Measurements from ENCODE around the gene POLR3H.
A peak's percentile ranks its signal among the peaks of the same experiment; 100 is the strongest.

POLR3H gene

DNA sequence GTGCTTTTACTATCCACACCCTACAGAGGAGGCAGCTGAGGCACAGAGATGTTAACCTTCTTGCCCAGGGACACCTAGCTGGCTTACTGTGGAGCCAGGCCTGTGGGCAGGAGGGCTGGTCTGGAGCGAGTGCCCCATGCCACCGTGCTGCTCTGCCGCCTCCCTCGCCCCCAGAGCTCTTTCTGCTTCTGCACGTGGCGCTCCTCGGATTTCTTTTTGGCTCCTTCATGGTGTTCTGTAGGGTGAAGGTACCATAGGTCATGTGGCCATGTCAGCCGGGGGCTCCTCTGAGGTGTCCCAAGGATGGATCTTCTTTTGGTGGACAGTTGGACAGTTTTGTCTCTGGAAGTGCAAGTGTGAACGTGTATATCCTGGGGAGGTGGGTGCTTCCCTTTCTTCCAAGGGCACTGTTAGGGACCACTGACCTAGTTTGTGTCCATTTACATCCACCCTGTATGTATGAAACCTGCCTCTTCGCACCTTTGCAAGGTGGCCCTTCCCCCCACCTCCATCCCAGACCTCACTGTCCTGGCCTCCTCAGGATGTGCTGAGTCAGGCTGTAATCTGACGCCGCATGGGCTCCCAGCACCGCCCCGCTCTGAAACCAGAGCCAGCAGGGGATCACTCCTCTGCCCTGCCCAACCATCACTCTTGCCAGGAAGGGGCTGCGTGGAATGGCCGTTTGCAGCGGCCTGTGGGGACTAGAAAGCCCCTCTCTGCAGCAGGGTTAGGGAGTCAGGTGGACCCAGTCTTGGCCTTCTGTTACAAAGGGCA, 31.7 kb downstream of the POLR3H start (continued):
- 0 out of 2 replicates have a peak, but pooled peaks have one; percentile 15 for TF ChIP-seq ZNF660 (tag by site-specific recombination; IDR thresholded peaks at IDR 0.05)
- no peak for TF ChIP-seq ZNF514 (tag by site-specific recombination; IDR thresholded peaks at IDR 0.05)
- 0 out of 2 replicates have a peak, but pooled peaks have one; percentile 58 for TF ChIP-seq TRIM28 (IDR thresholded peaks at IDR 0.05; ENCODE audit: borderline replicate concordance, low read length)
- 0 out of 2 replicates have a peak, but pooled peaks have one; percentile 57 for TF ChIP-seq ZNF561 (tag by site-specific recombination; IDR thresholded peaks at IDR 0.05; ENCODE audit: borderline replicate concordance)
- no peak for TF ChIP-seq ZNF302 (tag by site-specific recombination; IDR thresholded peaks at IDR 0.05; ENCODE audit: low read depth)
- no peak for TF ChIP-seq ZNF501 (tag by site-specific recombination; IDR thresholded peaks at IDR 0.05)
- peak; percentile 87 for TF ChIP-seq IKZF3 (tag by site-specific recombination; IDR thresholded peaks at IDR 0.05)
- no peak for TF ChIP-seq ZNF544 (tag by site-specific recombination; IDR thresholded peaks at IDR 0.05)
- peak; percentile 65; the same call in 1 of the 2 replicates for TF ChIP-seq ZNF366 (tag by site-specific recombination; conservative IDR thresholded peaks at IDR 0.05)
- no peak for TF ChIP-seq ZBTB21 (tag by site-specific recombination; IDR thresholded peaks at IDR 0.05)
- no peak for TF ChIP-seq ZNF623 (tag by site-specific recombination; IDR thresholded peaks at IDR 0.05)
- TF ChIP-seq, protein P1, sequence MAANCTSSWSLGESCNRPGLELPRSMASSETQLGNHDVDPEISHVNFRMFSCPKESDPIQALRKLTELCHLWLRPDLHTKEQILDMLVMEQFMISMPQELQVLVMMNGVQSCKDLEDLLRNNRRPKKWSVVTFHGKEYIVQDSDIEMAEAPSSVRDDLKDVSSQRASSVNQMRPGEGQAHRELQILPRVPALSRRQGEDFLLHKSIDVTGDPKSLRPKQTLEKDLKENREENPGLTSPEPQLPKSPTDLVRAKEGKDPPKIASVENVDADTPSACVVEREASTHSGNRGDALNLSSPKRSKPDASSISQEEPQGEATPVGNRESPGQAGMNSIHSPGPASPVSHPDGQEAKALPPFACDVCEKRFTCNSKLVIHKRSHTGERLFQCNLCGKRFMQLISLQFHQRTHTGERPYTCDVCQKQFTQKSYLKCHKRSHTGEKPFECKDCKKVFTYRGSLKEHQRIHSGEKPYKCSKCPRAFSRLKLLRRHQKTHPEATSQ (tag by site-specific recombination; IDR thresholded peaks at IDR 0.05): no peak
- no peak for TF ChIP-seq ZNF529 (tag by site-specific recombination; IDR thresholded peaks at IDR 0.05; ENCODE audit: insufficient replicate concordance)
- TF ChIP-seq, protein P2, sequence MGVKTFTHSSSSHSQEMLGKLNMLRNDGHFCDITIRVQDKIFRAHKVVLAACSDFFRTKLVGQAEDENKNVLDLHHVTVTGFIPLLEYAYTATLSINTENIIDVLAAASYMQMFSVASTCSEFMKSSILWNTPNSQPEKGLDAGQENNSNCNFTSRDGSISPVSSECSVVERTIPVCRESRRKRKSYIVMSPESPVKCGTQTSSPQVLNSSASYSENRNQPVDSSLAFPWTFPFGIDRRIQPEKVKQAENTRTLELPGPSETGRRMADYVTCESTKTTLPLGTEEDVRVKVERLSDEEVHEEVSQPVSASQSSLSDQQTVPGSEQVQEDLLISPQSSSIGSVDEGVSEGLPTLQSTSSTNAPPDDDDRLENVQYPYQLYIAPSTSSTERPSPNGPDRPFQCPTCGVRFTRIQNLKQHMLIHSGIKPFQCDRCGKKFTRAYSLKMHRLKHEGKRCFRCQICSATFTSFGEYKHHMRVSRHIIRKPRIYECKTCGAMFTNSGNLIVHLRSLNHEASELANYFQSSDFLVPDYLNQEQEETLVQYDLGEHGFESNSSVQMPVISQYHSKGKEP (tag by site-specific recombination; IDR thresholded peaks at IDR 0.05): no peak
- peak; percentile 42 for TF ChIP-seq KLF9 (tag by site-specific recombination; IDR thresholded peaks at IDR 0.05; ENCODE audit: low read depth)
- peak; percentile 72 for TF ChIP-seq KLF1 (tag by site-specific recombination; IDR thresholded peaks at IDR 0.05)
- TF ChIP-seq, protein P3, sequence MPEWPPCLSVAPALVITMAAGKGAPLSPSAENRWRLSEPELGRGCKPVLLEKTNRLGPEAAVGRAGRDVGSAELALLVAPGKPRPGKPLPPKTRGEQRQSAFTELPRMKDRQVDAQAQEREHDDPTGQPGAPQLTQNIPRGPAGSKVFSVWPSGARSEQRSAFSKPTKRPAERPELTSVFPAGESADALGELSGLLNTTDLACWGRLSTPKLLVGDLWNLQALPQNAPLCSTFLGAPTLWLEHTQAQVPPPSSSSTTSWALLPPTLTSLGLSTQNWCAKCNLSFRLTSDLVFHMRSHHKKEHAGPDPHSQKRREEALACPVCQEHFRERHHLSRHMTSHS (tag by site-specific recombination; IDR thresholded peaks at IDR 0.05): no peak
- TF ChIP-seq ZNF391 (tag by site-specific recombination; IDR thresholded peaks at IDR 0.05; ENCODE audit: borderline replicate concordance, low read depth): no peak
- TF ChIP-seq MZF1 (tag by site-specific recombination; IDR thresholded peaks at IDR 0.05; ENCODE audit: borderline replicate concordance): no peak
- TF ChIP-seq, protein P4, sequence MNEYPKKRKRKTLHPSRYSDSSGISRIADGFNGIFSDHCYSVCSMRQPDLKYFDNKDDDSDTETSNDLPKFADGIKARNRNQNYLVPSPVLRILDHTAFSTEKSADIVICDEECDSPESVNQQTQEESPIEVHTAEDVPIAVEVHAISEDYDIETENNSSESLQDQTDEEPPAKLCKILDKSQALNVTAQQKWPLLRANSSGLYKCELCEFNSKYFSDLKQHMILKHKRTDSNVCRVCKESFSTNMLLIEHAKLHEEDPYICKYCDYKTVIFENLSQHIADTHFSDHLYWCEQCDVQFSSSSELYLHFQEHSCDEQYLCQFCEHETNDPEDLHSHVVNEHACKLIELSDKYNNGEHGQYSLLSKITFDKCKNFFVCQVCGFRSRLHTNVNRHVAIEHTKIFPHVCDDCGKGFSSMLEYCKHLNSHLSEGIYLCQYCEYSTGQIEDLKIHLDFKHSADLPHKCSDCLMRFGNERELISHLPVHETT (tag by site-specific recombination; IDR thresholded peaks at IDR 0.05): 0 out of 2 replicates have a peak, but pooled peaks have one; percentile 16
- no peak for TF ChIP-seq GFI1B (tag by site-specific recombination; IDR thresholded peaks at IDR 0.05)
- TF ChIP-seq ZNF133 (tag by site-specific recombination; IDR thresholded peaks at IDR 0.05): no peak
- no peak for TF ChIP-seq ZNF214 (tag by site-specific recombination; IDR thresholded peaks at IDR 0.05; ENCODE audit: borderline replicate concordance)
- TF ChIP-seq ZBTB8A (tag by site-specific recombination; IDR thresholded peaks at IDR 0.05): peak; percentile 89
- no peak for TF ChIP-seq ZNF16 (tag by site-specific recombination; IDR thresholded peaks at IDR 0.05; ENCODE audit: low read depth)
- 0 out of 2 replicates have a peak, but pooled peaks have one; percentile 17 for TF ChIP-seq ZFP69B (tag by site-specific recombination; IDR thresholded peaks at IDR 0.05)
- no peak for TF ChIP-seq ZNF10 (tag by site-specific recombination; IDR thresholded peaks at IDR 0.05)
- TF ChIP-seq OSR2 (tag by site-specific recombination; IDR thresholded peaks at IDR 0.05): no peak
- TF ChIP-seq PRDM1 (tag by site-specific recombination; IDR thresholded peaks at IDR 0.05): no peak
- TF ChIP-seq ZNF140 (tag by site-specific recombination; IDR thresholded peaks at IDR 0.05): no peak
- TF ChIP-seq ZNF221 (tag by site-specific recombination; IDR thresholded peaks at IDR 0.05; ENCODE audit: borderline replicate concordance): no peak
- TF ChIP-seq HOXC10 (CRISPR knock-in tag; IDR thresholded peaks at IDR 0.05): no peak
- no peak for TF ChIP-seq ZNF394 (tag by site-specific recombination; IDR thresholded peaks at IDR 0.05; ENCODE audit: borderline replicate concordance)
- TF ChIP-seq, protein P5, sequence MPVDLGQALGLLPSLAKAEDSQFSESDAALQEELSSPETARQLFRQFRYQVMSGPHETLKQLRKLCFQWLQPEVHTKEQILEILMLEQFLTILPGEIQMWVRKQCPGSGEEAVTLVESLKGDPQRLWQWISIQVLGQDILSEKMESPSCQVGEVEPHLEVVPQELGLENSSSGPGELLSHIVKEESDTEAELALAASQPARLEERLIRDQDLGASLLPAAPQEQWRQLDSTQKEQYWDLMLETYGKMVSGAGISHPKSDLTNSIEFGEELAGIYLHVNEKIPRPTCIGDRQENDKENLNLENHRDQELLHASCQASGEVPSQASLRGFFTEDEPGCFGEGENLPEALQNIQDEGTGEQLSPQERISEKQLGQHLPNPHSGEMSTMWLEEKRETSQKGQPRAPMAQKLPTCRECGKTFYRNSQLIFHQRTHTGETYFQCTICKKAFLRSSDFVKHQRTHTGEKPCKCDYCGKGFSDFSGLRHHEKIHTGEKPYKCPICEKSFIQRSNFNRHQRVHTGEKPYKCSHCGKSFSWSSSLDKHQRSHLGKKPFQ (tag by site-specific recombination; IDR thresholded peaks at IDR 0.05): peak; percentile 57; the same call in 1 of the 2 replicates
- no peak for TF ChIP-seq ZNF311 (tag by site-specific recombination; IDR thresholded peaks at IDR 0.05; ENCODE audit: borderline replicate concordance)
